HG03457 (cell line): ENCODE measurements around the gene SCTR.

ENCODE experiments used
- ATAC-seq: cut with Tn5 transposase; IDR thresholded peaks from one replicate; pipeline ENCODE4 v1.9.1; 2021; ENCODE audit warnings: moderate number of reproducible peaks; ENCODE audit not compliant: unreplicated experiment

SCTR gene

DNA sequence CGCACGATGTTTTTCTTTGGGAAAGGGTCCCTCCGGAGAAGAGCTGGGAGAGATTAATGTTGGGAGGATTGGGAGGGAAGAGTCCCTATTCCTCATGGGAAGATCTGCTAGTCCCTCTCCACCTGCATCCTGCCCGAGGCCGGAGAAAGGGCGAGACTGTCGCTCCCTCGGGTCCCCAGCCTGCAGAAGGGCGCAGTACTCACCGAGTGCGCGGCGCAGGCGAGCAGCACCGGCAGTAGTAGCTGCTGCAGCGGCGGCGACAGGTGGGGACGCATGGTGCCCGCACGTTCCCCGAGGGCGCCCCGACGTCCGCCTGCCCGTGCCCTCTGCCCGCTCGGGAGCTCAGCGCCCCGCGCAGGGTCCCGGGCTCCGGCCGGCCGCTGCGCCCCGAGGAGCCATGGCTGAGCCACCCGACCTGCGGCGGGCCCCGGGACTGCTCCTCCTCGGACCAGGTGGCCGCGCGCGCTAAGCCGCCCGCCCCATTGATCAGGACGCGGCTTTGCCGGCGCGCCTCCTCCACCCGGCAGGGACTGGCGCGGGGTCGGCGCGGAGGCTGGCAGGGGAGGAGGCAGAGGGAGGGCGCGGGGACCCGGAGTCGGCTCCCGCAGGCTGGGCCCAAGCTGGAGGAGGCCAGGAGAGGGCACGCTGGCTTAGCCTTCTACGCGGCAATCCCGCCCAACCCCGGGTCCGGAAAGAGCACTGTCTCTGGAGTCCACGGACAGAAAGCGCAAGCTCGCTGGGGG, at the start of gene SCTR:
Gene SCTR (minus strand): TSS at position 532 of the 743 bp plus-strand sequence. CDS start 257 bp downstream, at position 275.
- ATAC-seq, result no peak

DNA sequence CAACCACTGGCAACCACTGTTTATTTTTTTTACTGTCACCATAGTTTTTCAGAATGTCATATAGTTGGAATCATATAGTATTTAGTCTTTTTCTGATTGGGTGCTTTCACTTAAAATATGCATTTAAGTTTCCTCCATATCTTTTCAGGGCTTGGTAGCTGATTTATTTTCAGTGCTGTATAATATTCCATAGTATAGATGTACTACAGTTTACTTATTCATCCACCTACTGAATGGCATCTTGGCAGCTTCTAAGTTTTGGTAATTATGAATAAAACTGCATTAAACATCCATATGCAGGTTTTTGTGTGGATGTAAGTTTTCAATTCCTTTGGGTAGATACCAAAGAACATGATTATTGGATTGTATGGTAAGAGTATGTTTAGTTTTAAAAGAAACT, 43.0 kb upstream of the SCTR start:
- no peak for ATAC-seq

DNA sequence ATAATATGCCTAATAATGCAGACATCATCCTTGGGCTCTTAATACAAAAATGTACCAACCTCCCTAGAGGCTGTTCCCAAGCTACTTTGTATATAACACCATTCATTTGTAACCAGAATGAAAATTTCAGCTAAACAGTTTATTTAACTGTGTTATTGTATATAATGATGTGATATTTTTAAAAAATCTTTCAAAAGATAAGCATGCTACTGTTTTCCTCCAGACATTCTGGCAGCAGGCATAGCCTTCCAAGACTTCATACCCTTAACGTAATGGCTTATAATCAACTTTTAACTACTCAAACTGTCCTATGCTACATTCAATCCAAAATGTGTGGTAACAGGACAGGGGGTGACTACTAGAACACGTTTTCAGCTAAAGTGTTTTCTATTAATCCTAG, 41.2 kb upstream of the SCTR start:
- ATAC-seq, result no peak

DNA sequence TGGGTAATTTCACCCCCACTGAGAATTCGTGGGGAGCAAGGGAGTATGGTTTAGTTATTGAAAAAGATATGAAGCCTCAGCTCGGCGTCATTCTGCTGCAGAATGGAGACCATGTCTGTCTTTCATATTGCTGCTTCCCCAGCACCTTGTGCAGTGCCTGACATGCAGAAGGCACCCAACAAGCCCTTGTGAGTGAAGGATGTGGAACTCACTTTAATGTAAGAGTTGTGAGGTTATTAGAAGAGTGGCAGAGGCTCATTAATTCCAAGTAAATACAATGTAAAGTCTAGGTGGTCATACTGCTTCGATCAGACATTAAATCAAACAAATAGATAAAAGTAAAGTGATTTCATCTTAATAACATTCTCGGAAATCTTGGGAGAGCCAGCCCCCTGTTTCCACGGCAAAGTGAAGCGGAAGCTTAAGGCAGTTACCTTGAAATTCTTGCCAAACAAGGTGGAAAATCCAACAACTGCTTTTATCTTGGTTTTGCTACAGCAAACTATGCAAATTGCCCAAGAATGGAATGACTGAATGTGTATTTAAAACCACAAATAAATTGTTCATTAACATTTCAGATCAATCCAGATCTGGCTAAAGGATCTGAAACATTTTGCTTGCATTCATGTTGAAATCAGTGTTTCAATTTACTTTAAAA, 29.5 kb upstream of the SCTR start:
- no peak for ATAC-seq

DNA sequence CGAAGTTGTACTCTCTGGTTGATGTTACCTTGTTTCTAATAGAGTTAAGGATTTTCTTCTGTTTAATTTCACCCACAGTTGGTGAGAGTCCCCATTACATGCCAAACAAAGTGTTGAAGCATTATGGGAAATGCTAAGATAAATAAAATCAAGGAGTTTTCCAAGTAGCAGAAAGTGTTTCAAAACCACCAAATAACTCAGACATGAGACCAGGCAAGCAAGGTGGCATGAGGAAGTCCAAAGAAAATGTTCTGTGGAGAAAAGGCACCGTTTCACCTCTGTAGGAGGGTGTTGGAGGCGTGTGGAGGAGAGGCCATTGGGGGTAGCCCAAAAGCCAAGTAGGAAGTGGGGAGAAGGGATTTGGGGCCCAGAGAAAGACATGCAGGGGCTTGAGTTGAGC, 28.6 kb upstream of the SCTR start:
- no peak for ATAC-seq

DNA sequence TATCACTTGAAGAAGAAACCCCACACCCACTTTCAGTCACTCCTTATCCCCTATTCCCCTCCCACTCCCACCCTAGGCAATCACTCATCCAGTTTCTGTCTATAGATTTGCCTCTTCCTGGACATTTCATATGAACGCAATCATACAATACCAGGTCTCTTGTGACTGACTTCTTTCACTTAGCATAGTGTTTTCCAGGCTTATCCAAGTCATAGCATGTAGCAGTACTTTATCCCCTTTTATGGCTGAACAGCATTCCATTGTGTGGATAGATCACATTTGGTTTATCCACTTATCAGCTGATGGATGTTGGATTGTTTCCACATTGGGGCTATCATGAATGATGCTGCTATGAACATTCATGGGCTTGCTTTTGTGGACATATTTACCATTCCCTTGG, 26.6 kb upstream of the SCTR start:
- ATAC-seq, result no peak

DNA sequence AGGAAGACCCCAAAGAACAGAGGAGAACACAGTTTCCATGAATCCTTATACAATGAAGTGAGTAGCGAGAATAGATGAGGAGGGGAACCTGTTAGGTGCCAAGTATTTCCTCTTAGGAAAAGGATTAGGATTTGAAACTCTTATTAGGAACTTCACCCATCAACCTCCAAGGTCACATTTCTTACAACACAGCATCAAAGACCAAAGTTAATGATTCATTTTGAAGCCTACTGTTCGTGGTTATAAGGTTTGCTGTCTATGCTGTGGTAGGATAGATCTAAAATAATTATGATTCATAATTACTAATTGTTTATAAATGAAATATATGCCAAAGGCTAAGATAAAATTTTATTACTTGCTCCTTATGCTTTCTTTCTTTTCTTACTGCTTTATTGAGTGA, 26.1 kb upstream of the SCTR start:
- no peak for ATAC-seq

DNA sequence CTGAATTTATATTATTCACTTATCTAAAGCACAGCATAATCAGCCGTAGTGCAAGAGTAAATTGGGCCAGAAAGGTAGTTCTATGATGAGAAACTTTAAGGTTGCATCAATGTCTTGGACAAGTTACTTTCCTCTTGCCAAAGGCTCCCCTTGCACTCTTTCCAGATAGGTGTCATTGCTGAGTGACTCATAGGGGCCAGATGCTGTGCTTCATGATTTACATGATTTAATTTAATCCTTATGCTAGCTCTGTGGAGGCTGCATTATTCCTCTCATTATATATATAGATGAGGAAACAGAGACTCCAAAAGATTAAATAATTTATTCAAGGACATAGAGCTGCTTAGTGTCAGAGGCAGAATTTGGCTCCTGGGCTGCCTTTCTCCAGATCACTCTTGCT, 25.0 kb upstream of the SCTR start:
- no peak for ATAC-seq

DNA sequence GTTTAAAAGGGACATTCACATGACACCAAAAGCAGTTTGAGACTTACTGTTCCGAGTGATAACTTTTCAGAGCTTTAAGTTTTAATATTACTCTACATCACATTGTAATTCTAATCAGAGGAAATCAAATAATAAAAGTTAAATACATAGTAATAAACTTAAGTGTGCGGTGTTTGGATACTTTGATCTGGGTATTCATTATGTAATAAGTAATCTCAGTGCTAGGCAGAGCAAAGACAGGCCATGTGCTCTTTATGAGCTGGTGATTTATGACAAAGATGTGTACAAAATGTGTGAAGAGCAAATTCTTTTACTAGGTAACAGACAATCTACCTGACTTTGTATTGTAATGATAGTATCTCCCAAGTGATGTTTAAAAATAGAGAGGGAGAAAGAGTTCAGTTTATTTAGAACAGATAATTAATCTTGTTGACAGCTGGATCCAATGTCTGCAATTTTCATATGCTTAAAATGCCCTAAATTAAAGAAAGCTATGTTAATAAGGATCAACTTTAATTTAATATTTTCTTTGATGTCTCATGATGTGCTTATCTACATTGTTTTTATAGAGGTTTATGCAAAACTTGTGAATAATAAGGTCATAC, 24.3 kb upstream of the SCTR start:
- ATAC-seq, result no peak

DNA sequence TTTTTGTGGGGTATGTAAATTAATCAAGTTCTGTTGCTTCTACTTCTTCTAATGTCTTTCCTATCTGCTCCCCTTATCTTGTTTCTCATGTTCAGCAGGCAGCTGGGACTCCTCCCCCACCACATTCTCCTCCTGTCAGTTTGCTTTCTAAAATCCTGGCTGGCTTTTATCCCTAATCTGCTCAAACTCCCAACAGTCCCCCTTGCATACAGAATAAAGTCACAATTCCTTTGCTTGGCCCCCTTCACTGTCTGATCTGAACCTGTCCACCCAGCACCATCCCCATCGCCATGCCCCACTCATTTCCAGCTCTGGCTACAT, 22.1 kb upstream of the SCTR start:
- no peak for ATAC-seq

DNA sequence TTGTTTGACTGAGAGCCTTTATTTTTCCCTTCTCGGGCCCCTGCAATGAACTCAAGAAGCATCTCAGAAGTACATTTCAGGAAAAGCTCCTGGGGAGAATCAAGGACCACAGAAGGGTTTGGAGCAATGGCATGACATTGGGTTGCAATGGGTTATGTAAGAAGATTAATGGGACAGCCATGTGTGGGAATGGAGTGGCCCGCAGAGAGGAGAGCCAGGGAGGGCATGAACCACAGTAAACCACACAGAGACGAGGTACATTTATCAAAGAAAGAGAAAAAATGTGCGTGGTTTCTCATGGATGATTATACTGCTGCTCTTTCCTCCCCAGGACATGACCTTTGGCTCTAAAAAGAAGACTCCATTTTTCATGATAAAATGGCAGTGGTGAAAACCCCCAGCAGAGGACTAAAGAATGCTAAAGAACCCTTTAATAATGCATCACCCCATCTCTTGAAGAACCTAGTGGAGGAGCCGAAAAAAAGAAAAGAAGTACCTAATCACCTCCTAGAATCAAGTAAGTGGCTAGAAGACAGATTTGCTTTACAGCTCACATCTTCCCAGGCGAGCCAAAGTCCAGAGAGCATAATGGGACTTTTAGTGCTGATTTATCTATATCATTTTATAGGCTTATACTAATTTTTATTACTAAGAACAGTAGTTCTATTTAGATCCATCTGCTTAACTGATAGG, 21.6 kb upstream of the SCTR start:
- no peak for ATAC-seq

DNA sequence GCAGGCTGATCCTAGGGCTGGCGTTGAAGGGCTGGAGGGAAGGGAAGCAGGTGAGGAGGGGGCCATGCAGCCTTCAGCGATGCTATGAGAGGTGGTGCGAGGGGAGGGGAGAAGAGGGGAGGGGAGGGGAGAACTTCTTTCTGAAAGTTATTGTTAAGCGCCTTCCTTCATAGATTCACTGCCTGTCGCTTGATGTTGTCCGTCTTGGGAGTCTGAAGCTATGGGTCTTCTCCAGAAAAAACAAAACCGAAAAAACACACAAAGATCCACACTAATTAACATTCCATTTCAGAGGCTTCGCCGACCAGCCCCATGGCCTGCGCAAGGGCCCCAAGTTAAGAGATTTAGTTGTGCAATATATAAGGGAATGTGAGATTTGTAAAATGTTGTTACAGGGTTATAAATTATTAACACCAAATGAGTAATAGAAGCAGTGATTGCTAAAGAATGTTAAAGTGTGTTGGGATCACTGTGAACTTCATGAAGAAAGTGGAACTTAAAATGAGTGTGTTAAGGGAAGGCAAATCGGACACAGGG, 20.7 kb upstream of the SCTR start:
- ATAC-seq, result no peak

DNA sequence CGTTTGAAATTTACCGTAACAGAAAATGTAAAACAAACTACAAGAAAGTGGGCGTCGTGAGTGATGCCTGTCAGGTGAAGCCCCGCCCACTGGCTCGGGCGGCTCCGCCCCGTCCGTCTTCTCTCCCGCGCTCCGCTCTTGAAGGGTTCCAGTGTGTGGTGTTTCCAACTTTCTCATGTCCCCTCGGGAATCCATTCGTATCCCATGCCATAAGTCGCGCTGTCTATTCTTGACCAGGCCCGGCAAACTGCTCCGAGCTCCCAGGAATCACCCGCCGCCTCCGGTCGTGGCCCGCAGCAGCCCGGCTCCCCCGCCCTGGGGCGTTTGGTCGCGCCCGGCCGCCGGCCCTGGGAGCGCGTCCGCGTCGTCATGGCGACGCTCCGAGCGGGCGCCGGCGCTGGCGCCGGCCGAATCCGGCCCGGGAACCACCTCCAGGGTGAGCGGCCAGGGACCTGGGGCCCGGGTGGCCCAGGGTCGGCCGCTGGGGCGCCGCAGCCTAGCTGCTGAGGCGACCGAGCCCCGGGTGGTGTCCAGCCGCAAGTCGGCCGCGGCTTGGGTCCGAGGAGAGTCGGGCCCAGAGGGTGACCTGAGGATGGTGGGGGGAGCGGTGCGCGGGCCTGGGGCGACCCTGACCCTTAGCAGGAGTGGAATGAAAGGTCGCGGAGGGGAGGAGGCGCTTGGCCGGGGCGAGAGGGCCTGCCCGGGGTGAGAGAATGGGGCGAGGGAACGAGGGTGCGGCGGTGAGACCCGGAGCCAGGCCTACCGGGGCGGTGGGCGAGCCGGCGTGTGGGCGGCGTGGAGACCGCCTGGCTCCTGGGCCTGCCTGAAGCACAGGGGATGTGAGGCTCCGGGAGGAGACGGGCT, 20.0 kb upstream of the SCTR start, which contains the start of gene CFAP221:
Gene CFAP221 (plus strand): TSS at position 375 of the 864 bp plus-strand sequence. CDS start 1,683 bp downstream, outside the sequence.
- ATAC-seq, result peak; percentile 65

DNA sequence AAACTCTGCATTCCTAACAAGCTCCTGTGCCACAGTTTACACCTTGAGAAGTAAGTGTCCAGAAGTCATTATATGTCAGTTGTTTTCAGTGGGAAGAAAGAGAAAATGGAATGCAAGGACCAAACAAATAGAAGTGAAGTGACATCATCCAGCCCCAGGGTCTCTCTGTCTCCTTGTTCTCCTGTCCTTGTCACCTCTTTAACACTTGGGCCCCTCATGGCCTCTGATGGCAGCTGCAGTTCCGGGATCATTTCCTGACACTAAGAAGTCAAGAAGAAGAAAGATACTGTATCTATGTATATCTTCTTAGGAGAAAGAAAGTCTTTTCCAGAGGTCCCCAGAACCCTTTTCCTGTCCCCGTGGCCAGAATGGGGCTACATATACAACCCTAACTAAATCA, 17.2 kb upstream of the SCTR start:
- no peak for ATAC-seq

DNA sequence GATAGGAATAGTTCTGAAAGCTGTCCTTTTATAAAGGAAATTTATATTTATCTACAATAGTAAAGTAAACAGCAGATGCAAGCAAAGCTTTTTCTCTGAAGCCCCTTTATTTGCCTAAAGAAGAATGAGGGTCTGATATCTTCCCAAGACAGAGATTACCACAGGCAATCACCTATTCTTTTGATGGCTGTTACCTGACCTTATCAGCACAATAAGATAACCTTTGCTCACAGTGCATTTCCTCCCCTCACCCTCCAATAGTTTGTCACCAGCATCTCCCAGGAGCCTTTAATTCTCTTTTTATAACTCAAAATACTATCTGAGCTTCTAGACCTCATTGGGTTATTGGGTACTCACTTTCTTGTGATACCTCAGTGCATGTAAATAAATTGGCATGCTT, 13.5 kb upstream of the SCTR start:
- ATAC-seq, result no peak

DNA sequence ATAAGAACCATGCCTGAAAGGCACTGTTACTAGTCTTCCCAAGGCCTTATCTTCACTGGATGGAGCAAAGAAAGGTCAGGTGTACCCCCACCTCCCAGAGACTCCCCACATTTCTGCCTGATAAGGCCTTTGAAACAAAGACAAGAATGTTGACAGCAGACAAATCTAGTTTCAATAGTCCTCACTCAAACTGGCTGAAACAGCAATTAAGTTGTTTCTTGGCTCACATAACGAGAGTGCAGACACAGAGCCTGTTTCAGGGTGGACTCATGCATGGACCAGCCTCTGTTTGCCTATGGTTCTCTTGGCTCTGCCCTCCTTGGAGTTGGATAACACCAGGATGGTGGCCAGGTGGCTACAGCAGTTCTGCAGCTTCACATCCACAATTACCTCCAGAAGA, 12.4 kb upstream of the SCTR start:
- ATAC-seq, result no peak

DNA sequence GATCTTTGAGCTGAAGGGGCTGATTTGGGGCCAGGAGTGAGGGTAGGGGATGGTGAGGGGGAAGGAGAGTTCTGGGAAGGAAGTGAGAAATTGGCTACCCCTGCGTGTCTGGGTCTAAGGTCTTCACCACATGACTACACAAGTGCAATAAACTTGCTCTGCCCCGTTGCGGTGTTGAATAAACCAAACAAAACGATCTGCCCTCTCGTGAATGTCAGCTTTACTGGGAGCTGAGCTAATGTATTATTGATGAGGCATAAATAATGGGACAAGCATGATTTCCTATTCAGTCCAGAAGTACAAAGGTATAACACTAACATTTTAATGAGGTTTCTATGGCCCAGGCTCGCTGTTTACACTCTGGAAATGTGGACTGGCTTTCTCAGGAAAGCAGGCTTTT, 11.9 kb upstream of the SCTR start:
- no peak for ATAC-seq

DNA sequence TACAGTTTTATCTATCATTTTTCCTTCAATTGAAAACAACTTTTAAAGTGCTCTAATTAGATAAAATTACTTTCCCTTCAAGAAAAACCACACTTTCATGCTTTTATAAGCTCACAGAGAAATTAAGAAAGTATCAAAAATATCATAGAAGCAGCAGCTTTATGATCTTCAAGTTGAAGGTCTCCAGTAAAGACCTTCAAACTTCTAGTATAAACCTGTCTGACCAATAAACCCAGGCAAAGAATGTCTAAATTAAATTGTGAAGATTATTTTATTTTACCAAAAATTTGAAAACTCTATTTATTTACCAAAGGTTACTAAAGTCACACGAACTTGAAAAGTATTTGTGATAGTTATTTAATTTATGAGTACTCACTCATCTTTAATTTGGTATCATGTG, 9.3 kb upstream of the SCTR start:
- ATAC-seq, result no peak

DNA sequence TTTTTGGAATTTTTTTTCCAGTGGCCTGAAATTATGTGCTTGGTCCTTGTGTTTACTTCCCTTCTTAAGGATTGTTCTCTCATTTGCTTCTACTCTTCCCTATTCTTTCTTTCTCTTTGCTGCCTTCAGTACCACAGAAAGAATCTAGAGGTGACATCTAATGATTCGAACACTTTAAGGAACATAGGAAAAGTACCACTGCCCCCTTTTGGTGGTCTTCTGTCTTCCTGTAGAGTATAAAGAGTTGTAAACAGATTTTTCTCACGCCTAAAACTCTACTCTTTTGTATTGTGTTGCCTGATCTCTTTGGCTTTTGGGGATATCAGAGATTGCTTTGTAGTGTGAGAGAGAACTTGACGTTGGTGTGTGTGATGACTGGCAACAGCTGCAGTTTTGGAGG, 7.0 kb upstream of the SCTR start:
- no peak for ATAC-seq

DNA sequence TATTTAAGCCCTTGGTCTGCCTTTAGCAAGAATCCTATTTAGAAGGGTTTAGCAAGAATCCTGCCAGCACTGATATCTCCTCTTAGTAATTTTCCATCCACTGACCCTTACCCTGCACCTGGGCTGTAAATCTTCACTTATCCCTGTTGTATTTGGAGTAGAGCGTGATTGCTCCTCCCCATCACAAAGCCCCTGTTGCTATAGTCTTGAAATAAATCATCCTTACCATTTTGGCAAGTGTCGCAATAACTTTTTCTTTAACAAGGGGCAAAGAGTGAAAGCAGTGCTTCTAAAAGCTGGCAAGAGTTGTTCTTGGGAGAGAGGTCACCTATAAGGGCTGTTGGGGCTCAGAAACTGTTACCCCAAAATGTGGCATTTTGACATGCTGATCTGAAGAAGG, 3.7 kb upstream of the SCTR start:
- no peak for ATAC-seq

DNA sequence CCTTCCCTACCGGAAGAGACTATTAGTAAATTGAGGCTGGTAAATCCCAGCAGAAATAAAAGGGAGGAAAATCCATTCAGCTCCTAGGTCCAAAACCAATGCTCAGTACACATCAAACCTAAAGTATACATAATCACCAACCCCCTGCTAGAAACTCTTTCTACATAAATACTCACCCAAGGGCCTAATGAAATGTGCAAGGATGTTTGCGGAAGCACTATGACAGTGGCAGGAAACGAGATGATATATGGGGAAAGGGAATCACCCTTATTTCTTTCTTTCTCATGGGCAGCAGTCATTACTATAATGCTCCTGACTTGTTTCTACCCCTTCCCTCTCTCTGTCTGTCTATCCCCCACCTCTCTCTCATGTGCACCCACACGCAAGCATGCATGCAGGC, 1.3 kb upstream of the SCTR start:
- ATAC-seq, result no peak
